NT2/D1 (cell line): ENCODE measurements around the gene KSR1.

Experiments
- SUZ12 ChIP-seq: IDR thresholded peaks from 2 replicates; pipeline ENCODE4 v1.6.1; 2011; ENCODE audit not compliant: insufficient read length, insufficient read depth; ENCODE audit errors: extremely low read depth
- YY1 ChIP-seq: IDR thresholded peaks from 2 replicates; pipeline ENCODE4 v1.6.1; 2011; ENCODE audit not compliant: insufficient read length, insufficient read depth
- ZNF274 ChIP-seq: IDR thresholded peaks from 2 replicates; pipeline ENCODE4 v1.6.1; 2011; ENCODE audit warnings: mild to moderate bottlenecking, low read depth, low read length

DNA sequence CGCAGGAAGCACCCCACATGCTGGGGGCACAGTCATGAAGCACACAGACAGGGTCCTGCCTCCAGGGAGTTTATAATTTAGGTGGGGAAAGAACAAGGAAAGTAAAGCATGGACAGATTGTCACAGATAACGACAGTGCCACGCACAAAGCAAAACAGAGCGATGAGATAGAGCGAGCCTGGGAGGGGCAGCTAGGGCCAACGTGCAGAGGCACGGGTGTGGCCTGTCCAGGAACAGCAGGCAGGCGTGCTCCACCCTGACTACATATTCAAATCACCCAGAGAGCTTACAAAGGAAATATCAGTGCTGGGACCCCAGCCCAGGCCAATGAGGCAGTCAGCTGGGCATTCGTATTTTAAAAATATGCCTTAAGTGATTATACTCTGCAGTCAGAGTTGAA lies 191.5 kb downstream of the KSR1 start:
- TF ChIP-seq ZNF274 (no peak), SUZ12 (no peak), YY1 (no peak)
